Activated T-cell treated with anti-CD3 and anti-CD28 coated beads for 1 hour (primary cell): ENCODE results near the gene IKBKG.
"Not testable (repeated sequence)": the region's sequence is repeated elsewhere in the genome, so short reads cannot be mapped to it uniquely, and the experiment has no call there.

Source experiments
- DNase-seq: peaks from one replicate; pipeline ENCODE4 v3.0.0-alpha.2; 2020; ENCODE audit warnings: low read depth

The IKBKG gene

GRCh38 chrX:154526901-154527675 is 20.3 kb upstream of the IKBKG start:
- peak; percentile 45 for DNase-seq

- no peak for DNase-seq
These were observed 18.2 kb upstream of the IKBKG start for GRCh38 chrX:154529206-154529612.

- DNase-seq = no peak
These were observed 17.1 kb upstream of the IKBKG start for GRCh38 chrX:154530286-154530685.

DNA sequence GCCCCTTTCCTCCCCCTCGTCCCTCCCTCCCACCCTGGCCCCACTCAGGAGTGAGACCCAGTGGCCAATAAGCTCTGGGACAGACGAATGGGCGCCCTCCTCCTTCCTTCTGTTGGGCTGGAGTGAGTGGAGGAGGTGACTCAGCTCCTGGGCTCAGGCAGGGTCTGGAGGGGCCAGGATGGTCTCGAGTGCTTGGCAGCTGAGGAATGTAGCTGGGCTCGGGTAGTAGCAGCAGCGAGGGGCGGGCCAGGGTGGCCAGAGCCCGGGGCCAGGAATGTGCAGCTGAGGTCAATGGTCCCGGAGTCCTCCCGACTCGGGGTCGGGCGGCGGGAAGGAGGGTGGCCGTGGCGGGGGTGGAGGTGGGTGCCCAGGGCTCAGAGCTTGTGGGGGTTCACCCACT is 15.8 kb upstream of the IKBKG start:
- no peak for DNase-seq

DNA sequence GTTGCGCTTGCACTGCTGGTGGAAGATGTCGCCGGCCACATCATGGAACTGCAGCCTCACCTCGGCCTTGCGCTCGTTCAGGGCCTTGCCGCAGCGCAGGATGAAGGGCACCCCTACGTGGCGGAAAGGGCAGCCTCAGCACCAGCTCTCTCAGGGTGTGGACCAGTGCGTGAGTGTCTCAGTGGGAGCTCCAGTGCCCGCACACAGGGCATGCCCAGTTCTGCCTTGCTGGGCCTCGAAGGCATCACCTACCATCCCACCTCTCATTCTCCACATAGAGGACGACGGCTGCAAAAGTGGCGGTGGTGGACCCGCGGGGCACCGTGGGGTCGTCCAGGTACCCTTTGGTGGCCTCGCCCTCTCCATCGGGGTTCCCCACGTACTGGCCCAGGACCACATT is 14.7 kb upstream of the IKBKG start:
- no peak for DNase-seq

DNA sequence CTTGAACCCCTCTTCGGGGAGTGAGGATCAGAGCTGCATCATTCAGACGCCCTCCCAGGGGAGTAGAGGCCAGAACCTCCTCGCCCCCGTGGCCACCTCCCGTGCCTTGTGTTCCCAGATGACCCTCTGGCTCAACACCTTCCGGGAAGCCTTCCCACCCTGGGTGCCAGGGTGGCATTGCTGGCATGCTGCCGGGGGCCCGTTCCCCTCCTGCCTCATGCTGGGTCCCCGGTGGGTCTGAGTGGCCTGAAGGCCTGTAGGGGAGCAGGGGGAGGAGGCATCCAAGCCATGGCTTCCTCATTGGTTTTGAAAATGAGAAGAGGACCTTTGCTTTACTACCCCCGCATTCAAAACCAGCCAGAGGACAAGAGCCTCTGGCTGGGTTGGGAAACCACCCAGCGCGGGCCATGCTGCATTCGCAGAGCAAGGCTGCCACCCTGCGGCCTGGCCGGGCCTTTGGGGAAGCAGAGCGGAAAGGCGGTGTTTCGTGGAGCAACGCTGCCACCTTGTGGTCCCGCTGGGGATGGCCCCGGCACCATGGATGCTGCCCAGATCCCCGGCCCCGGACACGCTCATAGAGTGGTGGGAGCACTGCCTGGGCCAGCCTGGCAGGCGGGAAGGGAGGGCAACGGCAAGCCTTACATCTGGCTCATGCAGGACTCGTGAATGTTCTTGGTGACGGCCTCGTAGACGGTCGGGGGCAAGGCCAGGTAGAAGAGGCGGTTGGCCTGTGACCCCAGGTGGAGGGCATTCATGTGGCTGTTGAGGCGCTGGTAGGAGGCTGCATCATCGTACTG is 12.7 kb upstream of the IKBKG start:
- DNase-seq = peak; percentile 80

DNA sequence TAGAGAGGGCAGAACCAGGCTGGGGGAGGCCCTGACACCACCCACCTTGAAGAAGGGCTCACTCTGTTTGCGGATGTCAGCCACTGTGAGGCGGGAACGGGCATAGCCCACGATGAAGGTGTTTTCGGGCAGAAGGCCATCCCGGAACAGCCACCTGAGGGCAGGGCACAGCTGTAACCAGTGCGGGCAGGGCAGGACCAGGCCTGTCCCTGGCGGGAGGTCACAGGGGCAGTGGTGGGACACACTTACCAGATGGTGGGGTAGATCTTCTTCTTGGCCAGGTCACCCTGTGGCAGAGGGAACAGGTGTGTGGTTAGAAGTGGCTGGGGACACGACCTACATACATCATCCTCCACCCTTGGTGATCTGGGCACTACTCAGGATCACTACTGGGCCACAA is 11.5 kb upstream of the IKBKG start:
- DNase-seq = no peak

DNA sequence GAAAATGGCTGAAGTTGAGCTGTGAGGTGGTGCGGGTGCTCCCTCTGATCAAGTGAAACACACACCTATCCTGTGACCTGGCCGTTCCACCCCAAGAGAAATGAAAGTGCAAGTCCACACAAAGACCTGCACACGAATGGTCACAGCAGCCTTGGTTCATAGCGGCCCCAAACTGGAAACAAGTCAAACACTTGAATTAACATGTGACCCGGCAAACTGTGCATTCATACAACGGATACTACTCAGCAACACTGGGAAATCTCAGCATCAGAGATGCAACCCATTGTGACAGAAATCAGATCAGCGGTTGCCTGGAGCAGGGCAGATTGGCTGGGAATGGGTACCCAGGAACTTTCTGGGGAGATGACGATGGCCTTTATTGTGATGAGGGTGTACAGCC is 8.3 kb upstream of the IKBKG start:
- no peak for DNase-seq

DNA sequence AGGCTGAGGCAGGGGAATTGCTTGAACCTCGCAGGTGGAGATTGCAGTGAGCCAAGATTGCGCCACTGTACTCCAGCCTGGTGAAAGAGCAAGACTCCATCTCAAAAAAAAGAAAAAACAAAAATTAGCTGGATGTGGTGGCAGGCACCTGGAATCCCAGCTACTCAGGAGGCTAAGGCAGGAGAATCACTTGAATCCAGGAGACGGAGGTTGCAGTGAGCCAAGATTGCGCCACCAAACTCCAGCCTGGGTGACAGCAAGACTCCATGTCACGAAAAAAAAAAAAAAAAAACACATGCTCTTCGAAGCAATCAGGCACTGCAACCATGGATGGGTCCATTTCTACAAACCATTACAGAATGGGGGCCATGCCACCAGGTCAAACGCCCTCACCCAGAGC is 7.1 kb upstream of the IKBKG start:
- not testable (repeated sequence) for DNase-seq

GRCh38 chrX:154540897-154541535 is 6.4 kb upstream of the IKBKG start:
- DNase-seq = no peak

DNA sequence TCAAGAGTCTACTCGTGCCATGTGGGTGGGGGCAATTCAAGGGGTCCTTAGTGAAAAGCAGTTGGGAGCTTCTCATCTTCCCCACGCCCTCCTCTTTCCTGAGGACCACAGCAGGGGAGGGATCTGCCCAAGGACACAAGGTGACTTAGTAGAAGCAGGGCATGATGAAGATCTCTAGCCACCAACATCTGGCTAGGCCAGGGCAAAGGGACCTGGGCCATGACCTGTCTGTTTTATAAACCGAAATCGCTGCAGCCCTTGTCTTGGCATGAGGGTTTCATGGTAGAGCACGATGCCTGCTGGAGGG is 5.9 kb upstream of the IKBKG start:
- no peak for DNase-seq

- DNase-seq = no peak
These were observed 5.3 kb upstream of the IKBKG start for GRCh38 chrX:154541896-154542722.

GRCh38 chrX:154542723-154543424 is 4.5 kb upstream of the IKBKG start:
- DNase-seq = no peak

DNA sequence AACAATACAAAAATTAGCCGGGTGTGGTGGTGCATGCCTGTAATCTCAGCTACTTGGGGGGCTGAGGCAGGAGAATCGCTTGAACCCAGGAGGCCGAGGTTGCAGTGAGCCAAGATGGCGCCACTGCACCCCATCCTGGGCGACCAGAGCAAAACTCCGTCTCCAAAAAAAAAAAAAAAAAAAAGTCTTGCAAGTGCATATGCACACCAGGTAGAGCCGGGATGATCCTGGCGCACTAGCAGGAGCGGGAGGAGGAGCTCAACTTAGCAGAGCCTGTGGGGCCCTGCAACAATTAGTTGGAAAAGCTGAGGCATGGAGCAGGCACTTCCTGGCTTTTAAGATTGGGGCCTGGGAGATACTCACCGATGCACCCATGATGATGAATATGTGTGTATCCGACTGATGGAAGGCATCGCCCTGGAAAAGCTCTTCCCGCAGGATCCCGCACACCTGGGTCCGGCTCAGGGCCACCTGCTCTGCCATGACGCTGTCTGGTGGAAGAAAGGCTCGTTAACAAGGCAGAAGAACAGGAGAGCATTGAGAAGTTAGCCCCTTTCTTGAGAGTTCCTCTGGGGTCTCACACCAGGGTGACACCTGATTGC is 1.6 kb upstream of the IKBKG start:
- DNase-seq = no peak

GRCh38 chrX:154546354-154547244 is 821 bp upstream of the IKBKG start, which contains the start of gene G6PD:
G6PD (minus strand) TSS chrX:154546846; CDS start chrX:154546155, 691 bp downstream.
- DNase-seq = peak; percentile 71

- DNase-seq = no peak
These were observed 552 bp downstream of the IKBKG start for GRCh38 chrX:154548028-154548316.

- no peak for DNase-seq
These were observed 2.3 kb downstream of the IKBKG start for GRCh38 chrX:154549766-154550165.

DNA sequence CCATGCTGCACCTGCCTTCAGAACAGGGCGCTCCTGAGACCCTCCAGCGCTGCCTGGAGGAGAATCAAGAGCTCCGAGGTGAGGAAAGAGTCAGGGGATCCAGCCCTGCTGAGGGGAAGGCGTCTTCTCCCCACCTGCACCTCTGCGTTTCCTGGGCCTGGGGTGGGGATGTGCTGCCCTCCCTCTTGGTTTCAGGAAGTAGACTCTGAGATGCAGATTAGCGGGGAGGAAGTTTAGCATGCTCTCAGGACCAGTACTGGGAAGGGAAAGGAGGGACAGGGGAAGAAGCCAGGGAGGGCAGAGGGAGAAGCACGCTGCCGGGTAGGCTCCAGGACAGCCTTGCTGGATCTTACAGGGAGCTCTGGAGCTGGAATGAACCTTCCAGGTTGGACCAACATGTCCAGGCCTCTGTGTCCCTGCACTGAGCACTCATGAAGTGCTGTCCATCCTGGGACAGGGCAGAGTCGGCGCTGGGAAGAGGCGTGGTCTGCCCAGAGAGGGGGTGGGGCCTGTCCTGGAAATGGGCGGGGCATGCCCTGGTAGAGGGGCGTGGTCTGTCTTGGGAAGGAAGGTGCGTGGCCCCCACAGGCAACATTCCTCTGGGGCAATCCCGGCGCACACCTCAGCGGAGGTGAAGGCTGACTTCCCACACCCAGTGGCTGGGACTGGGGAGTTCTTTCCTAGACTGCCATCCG is 4.8 kb downstream of the IKBKG start:
- not testable (repeated sequence) for DNase-seq

DNA sequence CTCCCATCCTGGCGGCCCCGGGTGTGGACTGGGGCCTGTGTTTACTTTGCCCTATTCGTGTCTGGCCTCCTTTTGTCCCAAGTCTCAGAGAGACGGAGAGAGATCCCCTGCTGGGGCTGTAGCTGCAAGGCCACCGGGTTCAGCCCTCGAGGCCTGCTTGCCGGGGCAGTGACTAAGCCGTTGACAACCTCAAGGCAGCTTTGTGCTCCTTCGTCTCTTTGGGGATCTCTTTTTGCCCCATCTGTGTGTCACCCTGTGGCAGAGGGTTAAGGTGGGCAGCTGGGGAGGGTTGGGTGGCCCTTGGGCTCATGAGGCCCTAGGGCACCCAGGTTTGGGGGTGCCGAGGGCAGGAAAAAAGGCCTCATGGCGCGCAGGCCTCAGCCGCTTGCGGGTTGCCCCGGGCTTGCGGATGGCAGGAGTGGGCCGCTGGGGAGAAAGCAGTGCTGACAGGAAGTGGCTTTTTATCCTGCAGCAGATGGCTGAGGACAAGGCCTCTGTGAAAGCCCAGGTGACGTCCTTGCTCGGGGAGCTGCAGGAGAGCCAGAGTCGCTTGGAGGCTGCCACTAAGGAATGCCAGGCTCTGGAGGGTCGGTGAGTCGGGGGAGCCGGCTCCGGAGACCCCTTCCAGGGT is 10.8 kb downstream of the IKBKG start:
- not testable (repeated sequence) for DNase-seq
